Measurements from ENCODE around the gene PFDN4. TPM values are rescaled to one million over a fixed set of nuclear protein-coding genes. Genes with fewer than 3 reads are reported as not detected.
"Not testable (repeated sequence)": the region's sequence is repeated elsewhere in the genome, so short reads cannot be mapped to it uniquely, and the experiment has no call there.

The PFDN4 gene
- total RNA-seq, 1 donor from 2014 or later: 23.4 TPM

GRCh38 chr20:54257071-54257816 is 49.4 kb downstream of the PFDN4 start:
- Histone ChIP-seq H3K36me3 (no peaks in the 10 kb centered on the region), H3K27ac (replicated peaks) (no peak overlapping the region), H3K4me3 (no peak overlapping the region), H3K4me1 (no peaks in the 10 kb centered on the region), H3K9me3 (replicated peaks) (no peaks in the 10 kb centered on the region), H3K27me3 (ENCODE audit: low read depth) (no peaks in the 10 kb centered on the region)
- DNase-seq: no peak
- intact Hi-C loops (cut with micrococcal nuclease): no loop called here
- no peak for TF ChIP-seq CTCF (IDR thresholded peaks at IDR 0.05; ENCODE audit: borderline replicate concordance)

GRCh38 chr20:54260116-54260515 is 52.2 kb downstream of the PFDN4 start:
- intact Hi-C loops (cut with micrococcal nuclease): no loop called here

GRCh38 chr20:54262671-54263070 is 54.8 kb downstream of the PFDN4 start:
- Histone ChIP-seq H3K4me1 (no peaks in the 10 kb centered on the region), H3K36me3 (no peaks in the 10 kb centered on the region), H3K27ac (replicated peaks) (no peak overlapping the region), H3K4me3 (no peak overlapping the region), H3K27me3 (ENCODE audit: low read depth) (no peaks in the 10 kb centered on the region), H3K9me3 (replicated peaks) (no peaks in the 10 kb centered on the region)
- intact Hi-C loops (cut with micrococcal nuclease): no loop called here
- TF ChIP-seq CTCF (IDR thresholded peaks at IDR 0.05; ENCODE audit: borderline replicate concordance): no peak
- DNase-seq: no peak

More at GRCh38 chr20:54260116-54260515, 52.2 kb downstream of the PFDN4 start:
- no peaks in the 10 kb centered on the region for H3K36me3 ChIP-seq
- no peaks in the 10 kb centered on the region for H3K4me1 ChIP-seq
- no peak overlapping the region for H3K4me3 ChIP-seq
- no peak for DNase-seq
- no peak for TF ChIP-seq CTCF (IDR thresholded peaks at IDR 0.05; ENCODE audit: borderline replicate concordance)
- no peaks in the 10 kb centered on the region for H3K9me3 ChIP-seq (replicated peaks)
- no peak overlapping the region for H3K27ac ChIP-seq (replicated peaks)
- H3K27me3 ChIP-seq (ENCODE audit: low read depth): no peaks in the 10 kb centered on the region

GRCh38 chr20:54263116-54263690 is 55.3 kb downstream of the PFDN4 start:
- DNase-seq: no peak
- Histone ChIP-seq H3K36me3 (no peaks in the 10 kb centered on the region), H3K27me3 (ENCODE audit: low read depth) (no peaks in the 10 kb centered on the region), H3K4me1 (no peaks in the 10 kb centered on the region), H3K9me3 (replicated peaks) (no peaks in the 10 kb centered on the region), H3K4me3 (no peak overlapping the region), H3K27ac (replicated peaks) (no peak overlapping the region)
- no peak for TF ChIP-seq CTCF (IDR thresholded peaks at IDR 0.05; ENCODE audit: borderline replicate concordance)
- intact Hi-C loops (cut with micrococcal nuclease): no loop called here

- DNase-seq; H3K27me3 ChIP-seq (ENCODE audit: low read depth); H3K4me1 ChIP-seq; H3K36me3 ChIP-seq; H3K27ac ChIP-seq (replicated peaks); H3K4me3 ChIP-seq; H3K9me3 ChIP-seq (replicated peaks); intact Hi-C loops (cut with micrococcal nuclease): not testable (repeated sequence)
Observed at GRCh38 chr20:54265791-54266190, 57.9 kb downstream of the PFDN4 start.

- no peak overlapping the region for H3K4me3 ChIP-seq
- intact Hi-C loops (cut with micrococcal nuclease): no loop called here
- H3K4me1 ChIP-seq: no peaks in the 10 kb centered on the region
- DNase-seq: no peak
- no peak overlapping the region for H3K27ac ChIP-seq (replicated peaks)
- H3K27me3 ChIP-seq (ENCODE audit: low read depth): no peaks in the 10 kb centered on the region
- no peak for TF ChIP-seq CTCF (IDR thresholded peaks at IDR 0.05; ENCODE audit: borderline replicate concordance)
- no peaks in the 10 kb centered on the region for H3K36me3 ChIP-seq
- H3K9me3 ChIP-seq (replicated peaks): no peaks in the 10 kb centered on the region
Observed at GRCh38 chr20:54266844-54267243, 59.0 kb downstream of the PFDN4 start.
